Right atrium auricular region (tissue), 2 donors: Measurements from ENCODE around the gene HOXA5. TPM values are rescaled to one million over a fixed set of nuclear protein-coding genes. Genes with fewer than 3 reads are reported as not detected.

Experiments
- DNase-seq: peaks from one replicate; pipeline ENCODE4 v3.0.0-alpha.2; 2019; ENCODE audit warnings: low spot score
- H3K27ac ChIP-seq, 2 donors: fragments of 200-600 bp; sonication (generic); 1 replicate in 1 of 2; 2 replicates in 1 of 2; pipeline ENCODE4 v1.5.1; 2016 to 2019
- H3K27me3 ChIP-seq, 2 donors: fragments of 200-600 bp; sonication (generic); one replicate each; pipeline versions ENCODE4 v1.5.1 to v1.6.0; 2017 to 2019
- H3K36me3 ChIP-seq: fragments of 200-600 bp; sonication (generic); one replicate; pipeline ENCODE4 v1.5.1; 2016
- H3K4me1 ChIP-seq, 2 donors: fragments of 200-600 bp; sonication (generic); one replicate each; pipeline versions ENCODE4 v1.5.1 to v1.6.0; 2017 to 2019
- H3K4me3 ChIP-seq, 2 donors: fragments of 200-600 bp; sonication (generic); 1 replicate in 1 of 2; 2 replicates in 1 of 2; pipeline ENCODE4 v1.5.1; 2017 to 2019; ENCODE audit warnings: mild to moderate bottlenecking in 1 of 2, moderate library complexity in 1 of 2
- H3K9me3 ChIP-seq, 2 donors: fragments of 200-600 bp; sonication (generic); one replicate each; pipeline ENCODE4 v1.5.1; 2019
- total RNA-seq, 2 donors: library from RNA; depleted of rRNA; stranded (reverse); fragments of >200 nt; gene quantifications; one replicate each; pipeline ENCODE4 v1.1.0, GENCODE V29; 2016
- TF ChIP-seq, protein P1 (sequence below), 2 donors: fragments of 200-600 bp; sonication (generic); IDR thresholded peaks; one replicate each; pipeline ENCODE4 v1.5.1; 2019; ENCODE audit warnings: antibody characterized with exemption in 2 of 2

Gene HOXA5
- total RNA-seq, 2 donors from 2014 or later = 0.24 to 0.96 TPM

DNA sequence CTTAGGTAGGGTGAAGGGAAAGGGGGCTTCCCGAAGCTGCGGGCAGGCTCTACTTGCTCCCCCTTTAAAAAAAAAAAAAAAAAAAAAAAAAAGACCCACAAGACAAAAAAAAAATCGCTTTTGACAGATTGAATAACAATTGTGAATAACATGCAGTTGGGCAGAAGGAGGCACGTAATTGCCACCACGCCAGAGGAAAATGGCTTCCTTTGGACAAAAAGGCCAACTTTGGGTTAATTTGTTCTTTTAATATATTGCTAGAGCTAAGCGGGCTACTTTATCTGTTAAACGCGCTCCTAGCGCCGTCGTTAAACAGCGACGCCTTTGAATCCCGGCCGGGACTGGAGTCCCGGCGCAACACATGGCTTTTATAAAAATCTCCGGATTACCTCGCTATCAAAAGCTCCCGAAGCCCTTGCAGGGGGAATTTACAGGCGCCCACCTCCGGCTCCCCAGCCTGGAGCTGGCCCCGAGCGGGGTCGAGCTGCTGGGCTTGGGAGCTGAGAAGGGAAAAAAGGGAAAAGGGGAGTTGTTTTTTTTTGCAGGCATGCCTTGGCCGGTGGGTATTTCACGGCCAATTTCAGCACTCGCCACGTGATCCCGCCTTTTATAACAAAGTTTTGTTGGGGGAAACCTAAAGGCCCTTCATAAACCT is 40.3 kb upstream of the HOXA5 start:
- H3K4me3 ChIP-seq = peak overlapping the region in 1 of 2 donors; percentile 37
- TF ChIP-seq, protein P1, sequence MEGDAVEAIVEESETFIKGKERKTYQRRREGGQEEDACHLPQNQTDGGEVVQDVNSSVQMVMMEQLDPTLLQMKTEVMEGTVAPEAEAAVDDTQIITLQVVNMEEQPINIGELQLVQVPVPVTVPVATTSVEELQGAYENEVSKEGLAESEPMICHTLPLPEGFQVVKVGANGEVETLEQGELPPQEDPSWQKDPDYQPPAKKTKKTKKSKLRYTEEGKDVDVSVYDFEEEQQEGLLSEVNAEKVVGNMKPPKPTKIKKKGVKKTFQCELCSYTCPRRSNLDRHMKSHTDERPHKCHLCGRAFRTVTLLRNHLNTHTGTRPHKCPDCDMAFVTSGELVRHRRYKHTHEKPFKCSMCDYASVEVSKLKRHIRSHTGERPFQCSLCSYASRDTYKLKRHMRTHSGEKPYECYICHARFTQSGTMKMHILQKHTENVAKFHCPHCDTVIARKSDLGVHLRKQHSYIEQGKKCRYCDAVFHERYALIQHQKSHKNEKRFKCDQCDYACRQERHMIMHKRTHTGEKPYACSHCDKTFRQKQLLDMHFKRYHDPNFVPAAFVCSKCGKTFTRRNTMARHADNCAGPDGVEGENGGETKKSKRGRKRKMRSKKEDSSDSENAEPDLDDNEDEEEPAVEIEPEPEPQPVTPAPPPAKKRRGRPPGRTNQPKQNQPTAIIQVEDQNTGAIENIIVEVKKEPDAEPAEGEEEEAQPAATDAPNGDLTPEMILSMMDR (IDR thresholded peaks at IDR 0.05) = no peak

DNA sequence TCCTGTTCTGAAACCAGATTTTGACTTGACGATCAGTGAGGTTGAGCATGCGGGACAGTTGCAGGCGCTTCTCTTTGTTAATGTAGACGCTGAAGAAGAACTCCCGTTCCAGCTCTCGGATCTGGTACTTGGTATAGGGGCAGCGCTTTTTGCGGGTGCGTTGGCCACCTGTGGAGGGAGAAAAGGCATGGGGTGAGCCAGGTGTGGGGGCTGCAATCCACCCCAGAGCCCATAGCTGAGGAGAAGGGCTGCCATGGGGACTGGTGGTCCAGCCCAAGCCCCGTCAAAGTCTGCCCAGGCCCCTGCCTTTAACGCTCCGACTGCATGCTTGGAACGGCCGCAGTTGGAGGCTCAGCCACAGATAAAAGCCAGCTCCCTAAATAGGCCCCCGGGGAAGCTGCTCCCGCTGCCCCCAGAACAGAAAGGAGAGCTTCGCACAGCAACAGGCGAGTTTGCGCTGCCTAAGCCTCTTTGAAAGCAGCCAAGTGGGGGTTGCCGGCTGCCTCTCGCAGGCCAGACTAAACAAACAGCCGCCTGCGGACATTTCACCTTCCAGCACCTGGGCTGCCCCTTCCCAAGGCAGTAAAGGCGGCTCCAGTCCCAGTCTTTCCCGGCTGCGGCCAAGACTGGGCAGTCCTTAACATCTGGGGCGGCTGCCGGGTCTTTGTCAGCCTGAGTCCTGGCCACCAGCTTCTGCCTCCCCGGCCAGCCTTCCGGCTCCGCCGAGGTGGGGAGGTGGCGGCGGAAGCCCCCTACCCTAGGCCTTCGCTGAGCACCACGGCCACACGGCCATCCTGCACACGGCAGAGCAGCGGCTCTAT is 39.6 kb upstream of the HOXA5 start:
- Histone ChIP-seq H3K27me3 (peaks cover 74 to 87% of the 10 kb centered on the region in 2 donors), H3K9me3 (no peaks in the 10 kb centered on the region), H3K4me3 (no peak overlapping the region), H3K36me3 (no peaks in the 10 kb centered on the region), H3K27ac (no peak overlapping the region), H3K4me1 (peaks cover 0 to 48% of the 10 kb centered on the region in 2 donors)
- TF ChIP-seq, protein P1 (IDR thresholded peaks at IDR 0.05) = no peak
- no peak for DNase-seq

More for the DNA sequence above, 40.3 kb upstream of the HOXA5 start:
- Histone ChIP-seq H3K27me3 (peaks cover 76 to 94% of the 10 kb centered on the region in 2 donors), H3K36me3 (no peaks in the 10 kb centered on the region), H3K4me1 (peaks cover 0 to 56% of the 10 kb centered on the region in 2 donors), H3K9me3 (no peaks in the 10 kb centered on the region), H3K27ac (no peak overlapping the region)
- DNase-seq = no peak

DNA sequence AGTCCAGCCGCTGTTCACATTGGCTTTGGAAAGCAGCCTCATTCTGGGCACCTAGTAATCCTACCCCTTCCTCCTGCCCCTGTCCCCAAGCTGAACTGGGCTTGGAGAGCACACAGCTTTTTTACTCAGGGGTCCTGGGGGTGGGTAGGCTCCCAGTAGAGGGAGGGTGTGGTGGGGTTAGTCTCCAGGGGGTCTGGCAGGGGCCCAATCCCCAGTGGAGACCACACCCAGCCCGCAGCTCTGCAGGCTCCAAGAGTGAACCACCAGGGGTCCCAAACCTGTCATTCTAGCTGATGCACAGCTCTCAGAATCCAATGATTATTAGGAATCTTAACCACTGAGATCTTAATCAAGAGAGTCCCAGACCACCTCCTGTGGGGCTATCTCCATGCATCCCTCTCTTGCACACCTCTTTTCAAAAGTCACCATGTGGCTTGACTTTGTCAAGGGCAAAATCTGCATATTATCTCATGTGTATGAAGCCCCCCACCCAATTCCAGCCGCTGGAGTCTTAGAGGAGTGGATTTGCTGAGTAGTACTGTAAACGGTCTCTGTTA is 38.9 kb upstream of the HOXA5 start:
- Histone ChIP-seq H3K27me3 (peaks cover 67 to 82% of the 10 kb centered on the region in 2 donors), H3K4me3 (no peak overlapping the region)

DNA sequence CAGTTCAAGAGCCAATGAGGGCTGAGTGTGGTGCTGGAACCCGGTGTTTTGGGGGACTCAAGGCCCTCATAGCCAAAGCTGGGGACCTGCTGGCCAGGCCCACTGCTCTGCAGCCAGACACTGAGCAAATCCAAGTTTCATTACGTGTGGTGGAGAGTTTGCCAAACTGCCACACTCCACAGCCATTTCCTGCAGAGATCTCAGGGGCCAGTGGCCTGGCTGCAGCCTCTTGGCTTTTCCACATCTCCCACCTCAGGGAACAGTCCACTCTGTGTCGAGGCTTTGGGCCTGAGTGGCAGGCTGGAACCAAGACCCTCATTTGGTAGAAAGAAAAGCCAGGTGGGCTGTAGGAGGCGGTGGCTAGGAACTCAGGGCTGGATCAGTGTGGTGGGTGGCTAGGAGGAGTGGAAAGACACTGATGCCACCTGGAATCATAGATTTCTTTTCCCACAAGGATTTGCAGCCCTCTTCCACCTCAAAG is 38.4 kb upstream of the HOXA5 start:
- H3K4me1 ChIP-seq = peaks cover 0 to 42% of the 10 kb centered on the region in 2 donors
- H3K9me3 ChIP-seq = no peaks in the 10 kb centered on the region
- no peak overlapping the region for H3K27ac ChIP-seq
- no peak for DNase-seq
- no peaks in the 10 kb centered on the region for H3K36me3 ChIP-seq
- no peak overlapping the region for H3K4me3 ChIP-seq
- TF ChIP-seq, protein P1 (IDR thresholded peaks at IDR 0.05) = no peak
- peaks cover 67 to 84% of the 10 kb centered on the region in 2 donors for H3K27me3 ChIP-seq

More for the DNA sequence above, 38.9 kb upstream of the HOXA5 start:
- no peaks in the 10 kb centered on the region for H3K9me3 ChIP-seq
- TF ChIP-seq, protein P1 (IDR thresholded peaks at IDR 0.05) = no peak
- H3K36me3 ChIP-seq = no peaks in the 10 kb centered on the region
- H3K27ac ChIP-seq = no peak overlapping the region
- no peak for DNase-seq
- H3K4me1 ChIP-seq = peaks cover 0 to 42% of the 10 kb centered on the region in 2 donors

DNA sequence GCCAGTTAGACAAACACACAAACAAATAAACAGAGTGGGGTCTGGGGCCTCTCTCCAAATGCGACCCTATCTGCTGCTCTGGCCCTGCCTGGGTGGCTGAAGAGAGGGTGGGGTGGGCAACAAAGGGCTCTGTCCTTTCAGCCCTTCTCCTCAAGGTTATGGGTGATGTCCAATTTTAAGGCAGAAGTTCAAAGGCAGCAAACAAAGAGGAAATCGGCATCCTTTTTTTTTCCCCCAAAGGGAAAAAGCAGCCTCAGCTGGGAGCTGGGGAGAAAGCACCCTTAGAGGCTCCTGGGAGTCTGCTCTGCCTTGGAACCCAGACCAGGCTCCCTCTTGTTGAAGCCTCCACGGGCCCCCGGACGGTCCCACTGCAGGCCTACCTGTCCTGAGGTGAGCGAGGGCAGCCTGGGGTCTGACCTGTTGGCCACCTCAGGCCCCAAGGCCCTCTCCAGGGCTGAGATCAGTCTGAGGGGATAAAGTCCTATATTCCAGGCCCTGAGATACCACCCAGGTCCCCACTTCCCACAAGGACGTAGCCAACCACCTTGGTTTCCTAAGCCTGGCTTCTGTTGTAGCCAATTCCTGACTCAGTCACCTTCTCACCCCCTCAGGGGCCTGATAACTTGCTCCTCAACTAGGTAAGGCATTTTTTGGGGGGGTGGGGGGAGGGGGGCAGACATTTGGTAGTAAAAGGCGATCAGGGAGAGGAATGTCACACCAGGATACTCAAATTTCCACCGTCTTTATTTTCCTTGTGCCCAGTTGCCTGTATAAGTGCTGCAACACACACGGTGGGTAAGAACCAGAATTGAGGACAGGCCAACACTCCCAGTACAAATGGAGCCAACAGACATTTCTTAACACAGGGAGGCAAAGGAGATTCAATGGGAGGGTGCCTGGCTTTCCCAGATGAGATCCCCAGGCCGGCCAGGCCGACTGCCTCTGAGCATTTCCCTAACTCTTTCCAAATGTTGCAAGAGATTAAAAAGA is 37.2 kb upstream of the HOXA5 start:
- Histone ChIP-seq H3K36me3 (no peaks in the 10 kb centered on the region), H3K27ac (no peak overlapping the region), H3K4me1 (peaks cover 0 to 38% of the 10 kb centered on the region in 2 donors), H3K4me3 (no peak overlapping the region), H3K27me3 (peaks cover 61 to 84% of the 10 kb centered on the region in 2 donors), H3K9me3 (no peaks in the 10 kb centered on the region)
- no peak for DNase-seq
- TF ChIP-seq, protein P1 (IDR thresholded peaks at IDR 0.05) = no peak
